Measurements from ENCODE around the gene TMC5. TPM values are rescaled to one million over a fixed set of nuclear protein-coding genes. Genes with fewer than 3 reads are reported as not detected.

TMC5 gene
- total and polyA plus RNA-seq, 4 donors = 0.50 to 1.2 (median 0.83) TPM

GRCh38 chr16:19502395-19503131 is 84.9 kb downstream of the TMC5 start:
- Histone ChIP-seq H3K27me3 (ENCODE audit: control insufficient read depth in 4 of 4, insufficient read depth in 4 of 4, low read length in 3 of 4) (no peaks in the 10 kb centered on the region), H3K4me3 (ENCODE audit: low read depth in 1 of 3, low read length in 3 of 3) (no peak overlapping the region), H3K9me3 (ENCODE audit: control insufficient read depth in 4 of 4, low read length in 3 of 4) (no peaks in the 10 kb centered on the region), H3K36me3 (ENCODE audit: control insufficient read depth in 4 of 4, insufficient read depth in 3 of 4, low read depth in 1 of 4, low read length in 3 of 4) (peaks cover 4 to 19% (median 8%) of the 10 kb centered on the region in 4 donors), H3K9ac (ENCODE audit: low read depth in 1 of 2, low read length in 2 of 2) (no peak overlapping the region), H3K27ac (ENCODE audit: low read depth in 1 of 2, low read length in 2 of 2) (no peak overlapping the region), H3K4me1 (ENCODE audit: control insufficient read depth in 4 of 4, insufficient read depth in 4 of 4, low read length in 3 of 4) (no peaks in the 10 kb centered on the region)
- WGBS = 92% methylated on average over 3 of the region's 3 CpGs
- DNase-seq (ENCODE audit: low spot score) = peak; percentile 85
- TF ChIP-seq CTCF (IDR thresholded peaks at IDR 0.05; ENCODE audit: low read depth, low read length, missing input control) = peak; percentile 80
- no peak for TF ChIP-seq NR2F2 (IDR thresholded peaks at IDR 0.05)
- TF ChIP-seq RAD21 (IDR thresholded peaks at IDR 0.05) = peak; percentile 93 to 95

GRCh38 chr16:19503461-19504075 is 85.9 kb downstream of the TMC5 start:
- no peak overlapping the region for H3K27ac ChIP-seq (ENCODE audit: low read depth in 1 of 2, low read length in 2 of 2)
- 95% methylated on average over 5 of the region's 5 CpGs for WGBS
- H3K4me1 ChIP-seq (ENCODE audit: control insufficient read depth in 4 of 4, insufficient read depth in 4 of 4, low read length in 3 of 4) = no peaks in the 10 kb centered on the region
- TF ChIP-seq EGR1 (IDR thresholded peaks at IDR 0.05; ENCODE audit: low read depth in 2 of 2) = no peak
- no peak for TF ChIP-seq REST (IDR thresholded peaks at IDR 0.05)
- TF ChIP-seq HNF4A (conservative IDR thresholded peaks at IDR 0.05) = no peak
- TF ChIP-seq GABPA (IDR thresholded peaks at IDR 0.05 in 1 of 2, conservative IDR thresholded peaks at IDR 0.05 in 1 of 2) = no peak
- no peak for TF ChIP-seq JUND (IDR thresholded peaks at IDR 0.05)
- no peak for TF ChIP-seq MAX (IDR thresholded peaks at IDR 0.05)
- no peak for TF ChIP-seq RXRA (IDR thresholded peaks at IDR 0.05)
- no peak for TF ChIP-seq HNF4G (IDR thresholded peaks at IDR 0.05)
- TF ChIP-seq CTCF (IDR thresholded peaks at IDR 0.05; ENCODE audit: low read depth, low read length, missing input control) = no peak
- no peak for TF ChIP-seq ATF3 (IDR thresholded peaks at IDR 0.05)
- no peak for TF ChIP-seq TAF1 (conservative IDR thresholded peaks at IDR 0.05)
- no peak for TF ChIP-seq SP1 (IDR thresholded peaks at IDR 0.05)
- TF ChIP-seq FOXA1 (IDR thresholded peaks at IDR 0.05) = no peak
- no peak for TF ChIP-seq FOXA2 (IDR thresholded peaks at IDR 0.05)
- no peak overlapping the region for H3K9ac ChIP-seq (ENCODE audit: low read depth in 1 of 2, low read length in 2 of 2)
- H3K4me3 ChIP-seq (ENCODE audit: low read depth in 1 of 3, low read length in 3 of 3) = no peak overlapping the region
- H3K36me3 ChIP-seq (ENCODE audit: control insufficient read depth in 4 of 4, insufficient read depth in 3 of 4, low read depth in 1 of 4, low read length in 3 of 4) = peaks cover 4 to 19% (median 8%) of the 10 kb centered on the region in 4 donors
- H3K9me3 ChIP-seq (ENCODE audit: control insufficient read depth in 4 of 4, low read length in 3 of 4) = no peaks in the 10 kb centered on the region
- DNase-seq (ENCODE audit: low spot score) = no peak
- no peaks in the 10 kb centered on the region for H3K27me3 ChIP-seq (ENCODE audit: control insufficient read depth in 4 of 4, insufficient read depth in 4 of 4, low read length in 3 of 4)

Data from liver (tissue), 9 donors.